Endothelial cell of umbilical vein (primary cell): ENCODE measurements around the gene ARHGAP31. TPM values are rescaled to one million over a fixed set of nuclear protein-coding genes. Genes with fewer than 3 reads are reported as not detected.

Source experiments
- BruUV-seq: library from RNA; stranded (reverse); fragments of 400-500 nt; replicated peaks from 2 replicates; lab custom pipeline; 2021; lab: Mats Ljungman, UMichigan
- CTCF ChIA-PET: fragments of 300-600, 350-600 bp; sonication (Branson Sonifier 250); formaldehyde crosslinking; loops from one replicate; lab custom pipeline; 2021; ENCODE audit warnings: antibody characterized with exemption, inconsistent platforms; lab: Charles Lee
- POLR2A ChIA-PET: fragments of 300-600, 350-600 bp; sonication (Branson Sonifier 250); formaldehyde crosslinking; loops from one replicate; lab custom pipeline; 2021; ENCODE audit warnings: antibody characterized with exemption, inconsistent platforms; lab: Charles Lee
- DNase-seq: peaks from one replicate; pipeline ENCODE4 v3.0.0-alpha.2; 2011; ENCODE audit warnings: low read depth, low spot score
- FAIRE-seq: peaks from 2 replicates; lab custom pipeline; 2011; peaks lifted over from hg19 to GRCh38; lab: Jason Lieb, UNC
- H2AFZ ChIP-seq: 2 replicates; pipeline ENCODE4 v1.6.0; 2012; ENCODE audit warnings: low read depth, low read length, control low read depth, inconsistent platforms
- H3K27ac ChIP-seq: 2 replicates; pipeline ENCODE4 v1.5.1; 2011; ENCODE audit warnings: low read depth, mild to moderate bottlenecking, control low read depth, low read length, moderate library complexity; ENCODE audit not compliant: insufficient read depth
- H3K27me3 ChIP-seq, 2 experiments: 2 replicates each; pipeline versions ENCODE4 v1.6.0 to v1.6.1; 2011; ENCODE audit warnings: low read length in 2 of 2, mixed read lengths in 1 of 2; ENCODE audit not compliant: control insufficient read depth in 2 of 2, insufficient read depth in 2 of 2
- H3K36me3 ChIP-seq, 2 experiments: 2 replicates in 1 of 2; 3 replicates in 1 of 2; pipeline ENCODE4 v1.5.1; 2011; ENCODE audit warnings: low read length in 2 of 2, mild to moderate bottlenecking in 1 of 2, moderate library complexity in 1 of 2; ENCODE audit not compliant: control insufficient read depth in 2 of 2, insufficient read depth in 2 of 2; ENCODE audit errors: extremely low read depth in 1 of 2
- H3K4me1 ChIP-seq: 3 replicates; pipeline ENCODE4 v1.5.1; 2011; ENCODE audit warnings: mild to moderate bottlenecking, low read length; ENCODE audit not compliant: control insufficient read depth, insufficient read depth; ENCODE audit errors: extremely low read depth
- H3K4me2 ChIP-seq: 2 replicates; pipeline ENCODE4 v1.6.1; 2011; ENCODE audit warnings: low read length, control low read depth, mixed read lengths; ENCODE audit not compliant: insufficient read depth
- H3K4me3 ChIP-seq, 3 experiments: fragments of 200-600 bp in 1 of 3; sonication (generic), shearing (Covaris generic) in 1 of 3; replicated peaks in 1 of 3; 2 replicates each; pipeline ENCODE4 v1.5.1; 2011 to 2016; ENCODE audit warnings: control low read depth in 3 of 3, low read length in 3 of 3, mild to moderate bottlenecking in 2 of 3, inconsistent platforms in 1 of 3, low read depth in 1 of 3, moderate library complexity in 1 of 3; ENCODE audit not compliant: insufficient read depth in 1 of 3
- H3K79me2 ChIP-seq: 2 replicates; pipeline ENCODE4 v1.6.0; 2012; ENCODE audit warnings: low read length, inconsistent platforms; ENCODE audit not compliant: control insufficient read depth, insufficient read depth
- H3K9ac ChIP-seq: replicated peaks from 2 replicates; pipeline ENCODE3; 2011; ENCODE audit warnings: low read length, control low read depth; ENCODE audit not compliant: insufficient read depth; ENCODE audit errors: extremely low read depth
- H3K9me1 ChIP-seq: replicated peaks from 3 replicates; pipeline ENCODE4 v1.6.0; 2011; ENCODE audit warnings: mild to moderate bottlenecking, low read length; ENCODE audit not compliant: control insufficient read depth, insufficient read depth; ENCODE audit errors: extremely low read depth
- H3K9me3 ChIP-seq: replicated peaks from 2 replicates; pipeline ENCODE4 v1.5.1; 2012; ENCODE audit warnings: low read length, inconsistent platforms; ENCODE audit not compliant: control insufficient read depth, insufficient read depth
- H4K20me1 ChIP-seq: replicated peaks from 2 replicates; pipeline ENCODE3; 2011; ENCODE audit warnings: mild to moderate bottlenecking, low read length; ENCODE audit not compliant: control insufficient read depth, insufficient read depth; ENCODE audit errors: extremely low read depth
- EZH2 ChIP-seq: IDR thresholded peaks from 2 replicates; pipeline ENCODE4 v1.6.1; 2012; ENCODE audit warnings: borderline replicate concordance, low read depth, mild to moderate bottlenecking, moderate library complexity, low read length, inconsistent platforms; ENCODE audit not compliant: severe bottlenecking
- FOS ChIP-seq: IDR thresholded peaks from 2 replicates; pipeline ENCODE4 v1.6.1; 2011; ENCODE audit warnings: mild to moderate bottlenecking, low read length, moderate library complexity, borderline replicate concordance; ENCODE audit not compliant: insufficient read depth
- GATA2 ChIP-seq: IDR thresholded peaks from 2 replicates; pipeline ENCODE4 v1.7.0; 2011; ENCODE audit warnings: low read depth, mild to moderate bottlenecking, moderate library complexity, mixed read lengths, low read length; ENCODE audit not compliant: insufficient read length, insufficient read depth
- JUN ChIP-seq: IDR thresholded peaks from 2 replicates; pipeline ENCODE4 v1.6.1; 2011; ENCODE audit warnings: borderline replicate concordance, low read depth; ENCODE audit not compliant: insufficient read length, insufficient read depth
- MYC ChIP-seq: IDR thresholded peaks from one replicate; pipeline ENCODE4 v1.6.1; 2011; ENCODE audit warnings: mild to moderate bottlenecking, low read depth, low read length
- POLR2A ChIP-seq: IDR thresholded peaks from 2 replicates; pipeline ENCODE4 v1.6.1; 2012; ENCODE audit warnings: low read depth, mild to moderate bottlenecking, control low read depth, low read length
- POLR2AphosphoS5 ChIP-seq: IDR thresholded peaks from 2 replicates; pipeline ENCODE4 v1.6.1; 2012; ENCODE audit warnings: low read depth, mild to moderate bottlenecking, control low read depth, low read length, moderate library complexity; ENCODE audit not compliant: insufficient read depth
- dilution Hi-C: fragments of 300-500 bp; cut with MboI; formaldehyde crosslinking; loops from one replicate; pipeline ENCODE4 v1.15.0; 2019; ENCODE audit warnings: low sequenced_read_pairs; ENCODE audit not compliant: extremely low pct_ligation_motif_present
- intact Hi-C: fragments of 100-400 bp; cut with micrococcal nuclease; formaldehyde crosslinking; loops from one replicate; pipeline ENCODE4 v1.10.0; 2022
- polyA plus RNA-seq, 4 experiments: library from polyadenylated mRNA; depleted of rRNA in 3 of 4; stranded (reverse) in 3 of 4; unstranded in 1 of 4; fragments of >200 nt; gene quantifications; 2 replicates each; pipeline versions ENCODE4 v1.2.1 to v1.2.3, GENCODE V29; 2011 to 2012; ENCODE audit warnings: missing spikeins in 1 of 4
- total RNA-seq: library from RNA; stranded (reverse); gene quantifications from 2 replicates; pipeline ENCODE4 v1.2.3, GENCODE V29; 2021
- TF ChIP-seq, protein P1 (sequence below): IDR thresholded peaks from 2 replicates; pipeline ENCODE4 v1.6.1; 2011; ENCODE audit not compliant: insufficient read depth, insufficient read length
- TF ChIP-seq, protein P2 (sequence below), 2 donors: IDR thresholded peaks; 1 replicate in 1 of 2; 2 replicates in 1 of 2; pipeline ENCODE4 v1.5.1; 2011; ENCODE audit warnings: low read length in 2 of 2, mild to moderate bottlenecking in 2 of 2, moderate library complexity in 2 of 2, control low read depth in 1 of 2, inconsistent platforms in 1 of 2, low read depth in 1 of 2; ENCODE audit not compliant: insufficient read depth in 1 of 2; ENCODE audit errors: extremely low read depth in 1 of 2

The ARHGAP31 gene
- total and polyA plus RNA-seq, 2 donors (not counting 3 experiments of a cell fraction or from before 2014, with no cell fraction given) = 25.5 to 65.8 TPM

DNA sequence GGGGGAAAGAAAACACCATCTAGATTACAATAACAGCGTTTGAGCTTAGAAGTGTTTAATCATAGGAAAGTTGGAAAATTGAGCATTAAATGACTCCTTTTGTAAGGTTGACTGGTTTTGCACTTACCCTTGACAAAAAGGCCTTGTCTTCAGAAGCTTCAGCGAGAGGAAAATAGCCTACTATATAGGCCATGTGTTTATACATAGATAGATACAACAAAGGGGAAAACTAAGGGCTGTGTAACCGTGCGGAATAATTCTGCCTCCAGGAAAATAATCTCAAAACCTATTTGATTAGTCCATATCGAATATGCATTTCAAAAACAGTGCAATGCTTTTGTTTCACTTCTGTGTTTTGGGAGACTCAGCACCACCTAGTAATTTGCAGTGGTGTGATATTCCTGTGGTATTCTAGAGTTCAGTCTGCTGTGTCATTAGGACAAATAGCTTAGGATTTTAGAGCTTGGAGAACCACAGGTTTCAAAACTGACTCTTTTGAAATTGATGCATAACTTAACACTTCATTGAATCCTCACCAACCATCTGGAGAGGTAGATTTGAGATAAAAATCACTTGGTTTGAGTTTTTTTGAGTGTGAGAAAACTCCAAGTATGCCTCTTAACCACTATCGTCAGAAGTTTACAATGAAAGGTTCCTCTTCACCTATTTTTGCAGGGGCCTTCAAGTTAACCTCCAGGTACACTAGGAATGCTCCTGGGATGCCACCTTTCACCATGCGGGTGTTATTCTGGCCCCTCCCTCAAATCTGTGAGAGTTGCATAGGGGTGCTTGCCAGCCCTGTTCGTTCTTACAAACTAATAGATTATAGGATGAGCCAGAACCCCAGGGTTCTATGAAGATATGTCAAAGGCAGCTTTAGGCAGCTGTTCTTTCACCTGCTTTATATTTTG, 1.9 kb downstream of the ARHGAP31 start:
- peak; percentile 45 for DNase-seq

More for the DNA sequence above, 1.9 kb downstream of the ARHGAP31 start:
- no peaks in the 10 kb centered on the region for H3K9me1 ChIP-seq
- TSS peak; percentile 10 for BruUV-seq
- no peaks in the 10 kb centered on the region for H3K9me3 ChIP-seq
- H3K4me1 ChIP-seq = peaks cover 36% of the 10 kb centered on the region
- H3K36me3 ChIP-seq = peaks cover 3 to 4% of the 10 kb centered on the region in 2 experiments
- peaks cover 66% of the 10 kb centered on the region for H3K79me2 ChIP-seq
- peak; percentile 44 for FAIRE-seq
- H3K4me3 ChIP-seq = peak overlapping the region; percentile 84 to 92 (median 86)
- CTCF ChIA-PET = interaction anchor here (1.0 to 6.5 kb wide), 12 partner anchors 8 to 93 kb away, joined by 3 to 58 read pairs (median 6); no protein-coding TSS in a partner anchor
- H3K4me2 ChIP-seq = peak overlapping the region; percentile 97
- peak overlapping the region; percentile 49 for H3K9ac ChIP-seq
- peak overlapping the region; percentile 16 for H3K27ac ChIP-seq
- POLR2A ChIA-PET = interaction anchor here (0.9 kb wide), 1 partner anchor 29 kb away, joined by 3 read pairs; no protein-coding TSS in a partner anchor
- dilution Hi-C loops (no loop called here), intact Hi-C loops (loop anchor here (2.0 kb wide), 1 partner anchor 55 kb away; the partner anchor contains the start of gene B4GALT4)
- peaks cover 2% of the 10 kb centered on the region for H4K20me1 ChIP-seq
- TF ChIP-seq, protein P1, sequence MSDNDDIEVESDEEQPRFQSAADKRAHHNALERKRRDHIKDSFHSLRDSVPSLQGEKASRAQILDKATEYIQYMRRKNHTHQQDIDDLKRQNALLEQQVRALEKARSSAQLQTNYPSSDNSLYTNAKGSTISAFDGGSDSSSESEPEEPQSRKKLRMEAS = no peak
- TF ChIP-seq JUN (no peak), GATA2 (no peak), EZH2 (no peak), FOS (no peak), POLR2AphosphoS5 (no peak), MYC (no peak), POLR2A (no peak)
- TF ChIP-seq, protein P2, sequence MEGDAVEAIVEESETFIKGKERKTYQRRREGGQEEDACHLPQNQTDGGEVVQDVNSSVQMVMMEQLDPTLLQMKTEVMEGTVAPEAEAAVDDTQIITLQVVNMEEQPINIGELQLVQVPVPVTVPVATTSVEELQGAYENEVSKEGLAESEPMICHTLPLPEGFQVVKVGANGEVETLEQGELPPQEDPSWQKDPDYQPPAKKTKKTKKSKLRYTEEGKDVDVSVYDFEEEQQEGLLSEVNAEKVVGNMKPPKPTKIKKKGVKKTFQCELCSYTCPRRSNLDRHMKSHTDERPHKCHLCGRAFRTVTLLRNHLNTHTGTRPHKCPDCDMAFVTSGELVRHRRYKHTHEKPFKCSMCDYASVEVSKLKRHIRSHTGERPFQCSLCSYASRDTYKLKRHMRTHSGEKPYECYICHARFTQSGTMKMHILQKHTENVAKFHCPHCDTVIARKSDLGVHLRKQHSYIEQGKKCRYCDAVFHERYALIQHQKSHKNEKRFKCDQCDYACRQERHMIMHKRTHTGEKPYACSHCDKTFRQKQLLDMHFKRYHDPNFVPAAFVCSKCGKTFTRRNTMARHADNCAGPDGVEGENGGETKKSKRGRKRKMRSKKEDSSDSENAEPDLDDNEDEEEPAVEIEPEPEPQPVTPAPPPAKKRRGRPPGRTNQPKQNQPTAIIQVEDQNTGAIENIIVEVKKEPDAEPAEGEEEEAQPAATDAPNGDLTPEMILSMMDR (IDR thresholded peaks at IDR 0.05; ENCODE audit: extremely low read depth in 1 of 2, insufficient read depth in 1 of 2, low read depth in 1 of 2, low read length in 2 of 2) = no peak
- H2AFZ ChIP-seq = no peak overlapping the region
- H3K27me3 ChIP-seq = no peaks in the 10 kb centered on the region
